Stimulated activated CD4-positive, alpha-beta T cell treated with anti-CD3 and anti-CD28 coated beads, Interleukin-1b, Interleukin-23, amount 100 ng/mL, for 1 hour (primary cell): ENCODE data around the gene LDB2.

Experiments used
- DNase-seq, 2 donors: peaks; one replicate each; pipeline ENCODE4 v3.0.0-alpha.2; 2020; ENCODE audit warnings: low read depth in 2 of 2

LDB2 gene

GRCh38 chr4:16802044-16802443 is 96.4 kb downstream of the LDB2 start:
- DNase-seq = no peak

GRCh38 chr4:16801356-16801755 is 97.1 kb downstream of the LDB2 start:
- DNase-seq = no peak

- no peak for DNase-seq
Observed at GRCh38 chr4:16794816-16795445, 103.5 kb downstream of the LDB2 start.

- DNase-seq = no peak
Observed at GRCh38 chr4:16791460-16791859, 107.0 kb downstream of the LDB2 start.

- no peak for DNase-seq
Observed at GRCh38 chr4:16790508-16790907, 107.9 kb downstream of the LDB2 start.

- DNase-seq = no peak
Observed at GRCh38 chr4:16788868-16789267, 109.6 kb downstream of the LDB2 start.

- DNase-seq = no peak
Observed at GRCh38 chr4:16785793-16786527, 112.5 kb downstream of the LDB2 start.

GRCh38 chr4:16783119-16783518 is 115.3 kb downstream of the LDB2 start:
- DNase-seq = no peak

- no peak for DNase-seq
Observed at GRCh38 chr4:16779028-16779675, 119.3 kb downstream of the LDB2 start.

GRCh38 chr4:16777726-16778125 is 120.7 kb downstream of the LDB2 start:
- DNase-seq = no peak

- no peak for DNase-seq
Observed at GRCh38 chr4:16775411-16776154, 122.9 kb downstream of the LDB2 start.

GRCh38 chr4:16772366-16772850 is 126.0 kb downstream of the LDB2 start:
- no peak for DNase-seq

GRCh38 chr4:16770710-16771285 is 127.6 kb downstream of the LDB2 start:
- DNase-seq = no peak

GRCh38 chr4:16767861-16768260 is 130.6 kb downstream of the LDB2 start:
- DNase-seq = no peak

GRCh38 chr4:16767251-16767650 is 131.2 kb downstream of the LDB2 start:
- no peak for DNase-seq

- no peak for DNase-seq
Observed at GRCh38 chr4:16765546-16765945, 132.9 kb downstream of the LDB2 start.

GRCh38 chr4:16764622-16765021 is 133.8 kb downstream of the LDB2 start:
- no peak for DNase-seq

- DNase-seq = no peak
Observed at GRCh38 chr4:16760617-16761363, 137.7 kb downstream of the LDB2 start.

GRCh38 chr4:16759931-16760582 is 138.4 kb downstream of the LDB2 start:
- DNase-seq = no peak

- DNase-seq = no peak
Observed at GRCh38 chr4:16758816-16759215, 139.6 kb downstream of the LDB2 start.

GRCh38 chr4:16758255-16758654 is 140.2 kb downstream of the LDB2 start:
- no peak for DNase-seq
